ENCODE results near the gene ZNF362.
A peak's percentile ranks its signal among the peaks of the same experiment; 100 is the strongest.

The ZNF362 gene

DNA sequence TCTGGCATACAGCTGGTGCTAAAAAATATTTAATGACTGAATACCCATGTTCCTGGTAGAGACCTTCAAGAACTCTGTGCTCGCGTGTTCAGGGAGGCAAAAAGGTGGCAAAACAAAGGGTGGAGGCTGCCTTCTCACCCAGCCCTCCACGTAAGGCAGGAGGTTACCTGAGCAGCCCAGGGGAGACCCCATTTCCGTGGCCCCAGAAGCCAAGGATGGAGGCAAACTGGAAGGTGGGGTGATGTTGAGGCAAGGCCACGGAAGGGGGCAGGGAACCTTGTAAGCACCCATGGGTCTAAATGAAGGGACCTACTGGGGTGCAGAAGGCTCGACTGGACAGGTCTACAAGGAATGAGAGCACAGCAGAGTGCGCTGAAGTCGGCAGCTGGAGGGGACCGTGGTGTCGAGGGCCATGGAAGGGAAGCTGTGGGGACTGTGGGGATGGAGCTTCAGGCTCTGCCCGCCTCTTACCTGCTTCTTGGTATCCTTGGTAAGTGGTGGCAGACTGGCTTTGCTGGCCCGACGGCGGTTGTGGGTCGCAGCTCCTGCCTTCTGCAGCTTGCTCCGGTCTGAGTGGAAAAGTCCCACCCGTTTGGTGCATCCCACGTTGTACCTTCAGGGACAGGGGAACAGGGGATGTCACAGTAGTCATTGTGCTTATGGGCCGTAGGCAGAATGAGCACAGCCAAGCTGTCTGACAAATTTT is 73.5 kb downstream of the ZNF362 start:
- DNase-seq, result no peak

- no peak for DNase-seq
Observed at GRCh38 chr1:33330361-33330890, 74.1 kb downstream of the ZNF362 start.

DNA sequence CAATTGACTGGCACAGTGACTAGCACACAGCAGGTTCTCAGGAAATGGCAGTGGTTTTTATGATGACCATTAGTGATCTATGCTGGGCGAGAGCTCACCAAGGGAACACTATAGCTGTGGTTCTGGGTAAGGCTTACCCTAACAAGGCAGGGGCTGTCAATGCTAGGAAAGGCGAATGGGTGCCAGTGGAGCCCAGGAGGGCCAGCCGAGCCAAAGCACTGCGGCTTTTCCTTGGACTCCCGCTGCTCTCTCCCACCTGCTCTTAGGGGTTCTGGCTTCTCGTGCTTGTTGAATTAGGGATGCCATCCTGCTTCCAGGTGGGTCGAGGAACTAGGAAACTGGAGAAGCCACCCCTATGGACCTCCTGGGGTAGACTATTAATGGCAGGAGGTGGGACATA is 74.6 kb downstream of the ZNF362 start:
- DNase-seq, result no peak

- DNase-seq, result no peak
Observed at GRCh38 chr1:33331444-33332356, 75.4 kb downstream of the ZNF362 start.

GRCh38 chr1:33332357-33332789 is 76.1 kb downstream of the ZNF362 start:
- DNase-seq, result no peak

DNA sequence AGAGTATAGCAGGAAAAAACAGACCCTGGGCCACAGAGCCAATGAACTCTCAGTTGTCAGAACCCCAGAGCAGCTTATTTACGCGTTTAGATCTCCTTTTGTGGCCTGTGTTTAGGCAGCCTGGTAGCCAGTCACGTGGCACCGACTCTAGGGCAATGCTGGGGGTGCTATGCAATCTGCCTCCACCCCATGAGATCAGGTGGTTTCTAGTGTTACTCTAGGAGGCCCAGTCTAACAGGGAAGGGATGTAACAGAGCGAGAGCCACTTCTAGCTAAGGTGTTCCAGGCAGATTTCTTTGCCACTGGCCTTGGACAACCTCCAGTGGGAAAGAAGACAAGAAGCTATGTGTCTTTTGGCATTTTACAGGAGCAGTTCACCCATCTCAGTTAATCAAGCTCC is 76.6 kb downstream of the ZNF362 start:
- no peak for DNase-seq

DNA sequence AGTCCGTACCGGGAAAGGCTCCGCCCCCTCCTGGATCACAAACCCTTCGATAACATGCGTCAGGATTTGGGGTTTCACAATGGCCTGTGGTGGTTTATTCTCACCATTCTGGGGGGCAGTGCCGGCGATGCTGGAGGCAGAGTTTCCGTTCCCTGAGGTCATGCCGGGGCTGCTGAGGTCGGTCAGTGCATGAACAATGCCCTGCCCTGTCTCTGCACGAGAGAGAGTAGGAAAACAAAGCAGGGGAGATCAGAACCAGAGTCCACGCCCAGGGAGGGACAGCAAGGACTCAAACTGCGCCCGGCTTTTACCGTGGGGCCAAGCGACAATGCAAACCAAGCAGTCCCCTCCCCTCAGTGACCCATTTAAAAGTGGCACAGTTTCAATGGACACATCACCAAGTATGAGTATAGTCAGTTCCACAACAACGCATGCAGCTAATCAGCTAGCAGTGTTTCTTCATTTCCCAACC is 77.8 kb downstream of the ZNF362 start:
- DNase-seq, result no peak

- DNase-seq, result peak; percentile 32
Observed at GRCh38 chr1:33335020-33335419, 78.7 kb downstream of the ZNF362 start.

- DNase-seq, result no peak
Observed at GRCh38 chr1:33336580-33336979, 80.3 kb downstream of the ZNF362 start.

GRCh38 chr1:33337441-33337840 is 81.1 kb downstream of the ZNF362 start:
- no peak for DNase-seq

GRCh38 chr1:33338048-33338439 is 81.8 kb downstream of the ZNF362 start:
- DNase-seq, result no peak

- DNase-seq, result no peak
Observed at GRCh38 chr1:33338440-33339211, 82.3 kb downstream of the ZNF362 start.

DNA sequence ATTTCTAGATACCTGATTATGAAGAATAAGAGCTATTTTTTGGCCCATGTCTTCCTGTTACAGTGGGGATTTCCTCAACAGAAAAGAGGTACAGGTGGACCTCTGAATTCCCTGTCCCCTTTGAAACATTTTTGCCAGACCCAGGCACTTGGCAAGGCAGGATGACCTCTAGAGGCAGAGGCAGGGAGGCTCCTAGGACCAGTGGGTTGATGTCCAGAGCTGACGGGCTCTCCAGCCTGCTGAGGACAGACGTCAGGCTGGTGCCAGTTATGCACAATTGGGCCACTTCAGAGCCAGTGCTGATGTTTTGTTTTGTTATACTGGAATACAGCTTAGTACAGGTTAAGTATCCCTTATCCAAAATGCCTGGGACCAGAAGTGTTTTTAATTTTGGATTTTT is 83.1 kb downstream of the ZNF362 start:
- no peak for DNase-seq

DNA sequence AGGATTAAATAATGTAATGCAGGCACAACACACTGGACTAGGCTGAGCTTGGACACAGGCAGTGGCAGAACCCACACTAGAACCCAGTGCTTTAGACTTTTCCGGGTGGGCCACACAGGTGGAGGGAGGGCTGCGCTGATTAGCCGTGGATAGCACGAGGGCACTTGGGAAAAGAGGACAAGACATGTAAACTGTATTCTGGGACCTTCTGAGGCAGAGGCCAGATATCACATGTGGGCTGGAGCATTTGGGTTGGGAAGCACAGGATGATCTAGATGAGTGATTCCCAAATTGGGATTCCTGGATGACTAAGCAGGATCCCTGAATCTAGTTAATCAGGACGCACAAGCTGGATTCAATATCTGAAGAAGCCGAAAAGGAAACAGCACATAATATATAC is 84.9 kb downstream of the ZNF362 start:
- no peak for DNase-seq

DNA sequence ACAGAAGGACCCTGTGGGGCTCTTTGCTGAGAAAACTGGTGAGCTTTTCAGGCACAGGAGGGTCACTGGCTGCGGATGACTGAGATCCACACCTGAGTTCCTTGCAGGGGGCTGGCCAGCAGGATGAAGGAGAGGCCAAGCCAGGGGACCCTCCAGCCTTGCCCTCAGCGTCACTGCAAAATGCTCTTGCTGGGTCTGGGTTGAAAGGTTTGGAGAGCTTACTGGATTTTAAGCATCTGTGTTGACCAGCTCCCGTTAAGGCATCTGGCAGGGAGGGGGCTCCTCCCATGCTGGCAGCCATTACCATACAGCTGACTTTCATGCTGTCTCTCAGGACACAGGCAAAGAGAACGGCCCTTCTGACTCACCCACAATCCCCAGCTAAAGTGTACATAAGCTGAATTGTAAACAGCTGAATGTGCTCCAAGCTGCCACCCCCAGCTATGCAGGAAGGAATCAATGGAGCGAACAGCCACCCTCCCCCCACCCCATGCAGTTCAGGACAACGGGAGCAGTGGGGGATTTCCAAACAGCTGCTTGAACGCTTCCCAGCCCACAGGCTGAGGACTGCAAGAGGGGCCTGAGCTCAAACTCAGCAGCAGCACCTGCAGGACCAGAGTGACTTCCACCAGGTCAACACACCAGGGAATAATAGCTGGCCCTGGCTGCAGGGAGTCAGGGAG is 85.9 kb downstream of the ZNF362 start:
- DNase-seq, result no peak

DNA sequence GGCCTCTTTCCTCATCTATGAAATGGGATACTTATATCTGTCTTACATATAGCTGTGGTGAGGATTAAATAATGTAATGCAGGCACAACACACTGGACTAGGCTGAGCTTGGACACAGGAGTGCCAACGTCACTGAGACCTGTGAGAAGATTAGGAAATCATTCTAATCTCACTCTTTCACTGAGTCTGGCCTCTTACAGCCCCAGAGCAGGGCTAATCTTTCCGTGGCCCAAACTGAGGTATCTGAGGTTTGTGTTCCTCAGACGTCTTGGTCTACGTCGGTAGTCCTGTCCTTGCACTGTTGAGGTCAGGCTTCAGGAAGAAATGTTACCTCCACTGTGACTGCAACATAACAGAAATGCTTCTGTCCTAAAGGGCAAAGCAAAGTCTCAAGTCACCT is 87.2 kb downstream of the ZNF362 start:
- DNase-seq, result no peak

DNA sequence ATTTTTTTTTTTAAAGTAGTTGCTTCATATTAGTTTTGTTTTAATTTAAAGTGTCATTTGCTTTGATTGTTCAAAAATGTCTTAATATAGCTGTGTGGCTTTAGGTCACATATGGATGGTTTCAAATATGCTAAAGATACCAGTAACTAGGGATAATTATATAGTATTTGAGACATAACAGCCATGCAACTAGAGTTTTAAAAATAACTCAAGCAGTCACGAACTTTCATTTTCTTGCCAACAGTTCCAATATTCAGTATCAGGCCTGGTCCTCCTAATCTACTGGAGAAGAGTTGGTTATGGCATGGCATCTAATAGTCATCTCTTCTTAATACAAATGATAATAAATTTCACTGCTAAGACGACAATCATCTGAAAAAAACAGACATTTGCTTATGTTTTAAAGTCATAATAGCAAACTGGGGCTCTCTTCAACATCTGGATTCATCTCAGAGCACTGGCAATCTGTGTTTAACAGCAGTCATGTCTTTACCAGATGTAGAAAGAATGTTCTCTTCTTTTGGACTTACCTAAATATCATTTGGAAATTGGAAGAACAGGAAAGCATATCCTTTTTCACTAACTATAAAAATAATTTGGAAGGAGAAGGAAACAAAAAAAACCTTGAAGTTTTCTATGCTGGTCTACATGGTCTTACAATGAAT is 88.7 kb downstream of the ZNF362 start:
- no peak for DNase-seq

GRCh38 chr1:33346533-33346926 is 90.2 kb downstream of the ZNF362 start:
- DNase-seq, result no peak

GRCh38 chr1:33346927-33347649 is 90.8 kb downstream of the ZNF362 start:
- peak; percentile 40 for DNase-seq

GRCh38 chr1:33347650-33347992 is 91.3 kb downstream of the ZNF362 start:
- no peak for DNase-seq

DNA sequence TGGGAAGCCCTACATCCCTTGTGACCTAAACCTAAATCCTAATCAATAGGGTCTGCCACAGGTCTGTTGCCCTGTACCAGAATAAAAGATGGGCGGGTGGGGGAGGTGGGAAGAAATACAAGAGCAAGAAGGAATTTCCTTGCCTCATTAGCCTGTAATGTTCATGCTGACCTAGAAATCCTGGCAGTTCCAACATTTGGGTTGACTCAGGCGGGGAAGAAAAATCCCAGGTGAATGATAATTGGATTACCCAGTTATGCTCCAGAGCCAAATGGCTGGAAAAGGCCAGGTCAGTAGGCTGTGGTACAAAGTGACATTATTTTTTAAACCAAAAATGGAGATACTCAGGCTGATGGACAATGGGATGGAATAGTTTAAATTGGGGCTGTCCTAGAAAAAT is 91.9 kb downstream of the ZNF362 start:
- no peak for DNase-seq

All from GDM1 (cell line).